ES-I3 (cell line): ENCODE data around the gene TUBGCP2.
"Not testable (repeated sequence)": the region's sequence is repeated elsewhere in the genome, so short reads cannot be mapped to it uniquely, and the experiment has no call there.

ENCODE experiments used
- H3K36me3 ChIP-seq: 2 replicates; pipeline ENCODE4 v1.6.1; 2013; ENCODE audit warnings: mild to moderate bottlenecking, low read length, control low read depth, moderate library complexity; ENCODE audit not compliant: insufficient read depth
- H3K4me1 ChIP-seq: 2 replicates; pipeline ENCODE4 v1.6.1; 2013; ENCODE audit warnings: mild to moderate bottlenecking, control low read depth, low read length; ENCODE audit not compliant: insufficient read depth
- H3K9ac ChIP-seq: 2 replicates; pipeline ENCODE4 v1.6.1; 2013; ENCODE audit warnings: low read depth, mild to moderate bottlenecking, low read length, moderate library complexity
- H3K9me3 ChIP-seq: 2 replicates; pipeline ENCODE4 v1.6.1; 2013; ENCODE audit warnings: mild to moderate bottlenecking, low read length, moderate library complexity; ENCODE audit not compliant: control insufficient read depth, insufficient read depth

TUBGCP2 gene

GRCh38 chr10:133322064-133322709 lies 13.5 kb upstream of the TUBGCP2 start:
- not testable (repeated sequence) for H3K9me3 ChIP-seq, H3K9ac ChIP-seq, H3K4me1 ChIP-seq, H3K36me3 ChIP-seq

GRCh38 chr10:133320852-133321422 lies 12.3 kb upstream of the TUBGCP2 start:
- not testable (repeated sequence) for H3K36me3 ChIP-seq, H3K9me3 ChIP-seq, H3K9ac ChIP-seq, H3K4me1 ChIP-seq

- no peaks in the 10 kb centered on the region for H3K36me3 ChIP-seq
- H3K9ac ChIP-seq, result peak overlapping the region; percentile 53; the same call in 1 of the 2 replicates
- no peaks in the 10 kb centered on the region for H3K4me1 ChIP-seq
- no peaks in the 10 kb centered on the region; the same call in 1 of the 2 replicates for H3K9me3 ChIP-seq
These were observed 9.9 kb upstream of the TUBGCP2 start for GRCh38 chr10:133318494-133319127.

- Histone ChIP-seq H3K4me1 (no peaks in the 10 kb centered on the region), H3K9me3 (no peaks in the 10 kb centered on the region; the same call in 1 of the 2 replicates), H3K9ac (no peak overlapping the region), H3K36me3 (no peaks in the 10 kb centered on the region)
These were observed 8.1 kb upstream of the TUBGCP2 start for GRCh38 chr10:133316732-133317131.

- Histone ChIP-seq H3K9me3 (no peaks in the 10 kb centered on the region; the same call in 1 of the 2 replicates), H3K9ac (no peak overlapping the region), H3K36me3 (no peaks in the 10 kb centered on the region), H3K4me1 (no peaks in the 10 kb centered on the region)
These were observed 7.6 kb upstream of the TUBGCP2 start for GRCh38 chr10:133316266-133316665.

- Histone ChIP-seq H3K9me3 (no peaks in the 10 kb centered on the region; the same call in 1 of the 2 replicates), H3K4me1 (no peaks in the 10 kb centered on the region), H3K36me3 (no peaks in the 10 kb centered on the region), H3K9ac (no peak overlapping the region)
These were observed 7.2 kb upstream of the TUBGCP2 start for GRCh38 chr10:133315847-133316246.

GRCh38 chr10:133314911-133315310 lies 6.2 kb upstream of the TUBGCP2 start:
- H3K4me1 ChIP-seq, result no peaks in the 10 kb centered on the region
- H3K9me3 ChIP-seq, result no peaks in the 10 kb centered on the region; the same call in 1 of the 2 replicates
- H3K9ac ChIP-seq, result no peak overlapping the region
- H3K36me3 ChIP-seq, result no peaks in the 10 kb centered on the region

- Histone ChIP-seq H3K9ac (no peak overlapping the region), H3K9me3 (no peaks in the 10 kb centered on the region; the same call in 1 of the 2 replicates), H3K36me3 (no peaks in the 10 kb centered on the region), H3K4me1 (no peaks in the 10 kb centered on the region)
These were observed 4.5 kb upstream of the TUBGCP2 start for GRCh38 chr10:133313192-133313591.

- H3K9ac ChIP-seq, result no peak overlapping the region
- no peaks in the 10 kb centered on the region; the same call in 1 of the 2 replicates for H3K9me3 ChIP-seq
- H3K4me1 ChIP-seq, result no peaks in the 10 kb centered on the region
- H3K36me3 ChIP-seq, result no peaks in the 10 kb centered on the region
These were observed 4.1 kb upstream of the TUBGCP2 start for GRCh38 chr10:133312769-133313145.

GRCh38 chr10:133312016-133312768 lies 3.5 kb upstream of the TUBGCP2 start:
- Histone ChIP-seq H3K36me3 (no peaks in the 10 kb centered on the region), H3K9ac (no peak overlapping the region)

GRCh38 chr10:133311570-133311969 lies 2.9 kb upstream of the TUBGCP2 start:
- no peak overlapping the region for H3K9ac ChIP-seq
- no peaks in the 10 kb centered on the region; the same call in 1 of the 2 replicates for H3K9me3 ChIP-seq
- no peaks in the 10 kb centered on the region for H3K36me3 ChIP-seq
- H3K4me1 ChIP-seq, result peaks cover 8% of the 10 kb centered on the region; the same call in 1 of the 2 replicates

More at GRCh38 chr10:133312016-133312768, 3.5 kb upstream of the TUBGCP2 start:
- H3K4me1 ChIP-seq, result peaks cover 4% of the 10 kb centered on the region; the same call in 1 of the 2 replicates
- H3K9me3 ChIP-seq, result no peaks in the 10 kb centered on the region; the same call in 1 of the 2 replicates

GRCh38 chr10:133310789-133311188 lies 2.1 kb upstream of the TUBGCP2 start:
- no peaks in the 10 kb centered on the region for H3K9me3 ChIP-seq
- no peaks in the 10 kb centered on the region for H3K36me3 ChIP-seq
- no peak overlapping the region for H3K9ac ChIP-seq
- H3K4me1 ChIP-seq, result peaks cover 8% of the 10 kb centered on the region; the same call in 1 of the 2 replicates

GRCh38 chr10:133310399-133310755 lies 1.7 kb upstream of the TUBGCP2 start:
- Histone ChIP-seq H3K36me3 (no peaks in the 10 kb centered on the region), H3K9me3 (no peaks in the 10 kb centered on the region), H3K9ac (no peak overlapping the region), H3K4me1 (peaks cover 8% of the 10 kb centered on the region; the same call in 1 of the 2 replicates)

GRCh38 chr10:133309720-133310398 lies 1.2 kb upstream of the TUBGCP2 start:
- peaks cover 8% of the 10 kb centered on the region; the same call in 1 of the 2 replicates for H3K4me1 ChIP-seq
- peak overlapping the region; percentile 39; the same call in 1 of the 2 replicates for H3K9ac ChIP-seq
- no peaks in the 10 kb centered on the region for H3K36me3 ChIP-seq
- H3K9me3 ChIP-seq, result no peaks in the 10 kb centered on the region
